Esophagus muscularis mucosa (tissue), 4 donors: Measurements from ENCODE around the gene LRRC56. TPM values are rescaled to one million over a fixed set of nuclear protein-coding genes. Genes with fewer than 3 reads are reported as not detected.

Experiments used
- DNase-seq: peaks from one replicate; pipeline ENCODE4 v3.0.0-alpha.2; 2017; ENCODE audit errors: extremely low spot score
- H3K27ac ChIP-seq, 4 donors: fragments of 200-600 bp; sonication (generic); replicated peaks in 1 of 4; 1 replicate in 3 of 4; 2 replicates in 1 of 4; pipeline ENCODE4 v1.5.1; 2016 to 2019; ENCODE audit warnings: mild to moderate bottlenecking in 1 of 4
- H3K27me3 ChIP-seq, 4 donors: fragments of 200-600 bp; sonication (generic); one replicate each; pipeline versions ENCODE4 v1.5.1 to v1.6.0; 2016 to 2019
- H3K36me3 ChIP-seq, 4 donors: fragments of 200-600 bp; sonication (generic); one replicate each; pipeline ENCODE4 v1.5.1; 2016 to 2019
- H3K4me1 ChIP-seq, 4 donors: fragments of 200-600 bp; sonication (generic); one replicate each; pipeline ENCODE4 v1.5.1; 2016 to 2019
- H3K4me3 ChIP-seq, 4 donors: fragments of 200-600 bp; sonication (generic); 1 replicate in 2 of 4; 2 replicates in 2 of 4; pipeline ENCODE4 v1.5.1; 2016 to 2019; ENCODE audit warnings: mild to moderate bottlenecking in 4 of 4, moderate library complexity in 1 of 4
- H3K9me3 ChIP-seq, 4 donors: fragments of 200-600 bp; sonication (generic); 1 replicate in 3 of 4; 2 replicates in 1 of 4; pipeline ENCODE4 v1.5.1; 2016 to 2019
- CTCF ChIP-seq, 3 experiments: fragments of 200-600 bp in 2 of 3; fragments of 450-650 bp in 1 of 3; sonication (generic) in 2 of 3; IDR thresholded peaks; one replicate each; pipeline ENCODE4 v1.5.1; 2017 to 2019; ENCODE audit warnings: antibody characterized with exemption in 3 of 3, mild to moderate bottlenecking in 2 of 3, moderate library complexity in 1 of 3
- EP300 ChIP-seq: sonication (generic); formaldehyde crosslinking; IDR thresholded peaks from one replicate; pipeline ENCODE4 v1.6.1; 2017; ENCODE audit warnings: antibody characterized with exemption
- POLR2A ChIP-seq: fragments of 450-650 bp; IDR thresholded peaks from one replicate; pipeline ENCODE4 v1.6.1; 2017; ENCODE audit warnings: antibody characterized with exemption, moderate library complexity, mild to moderate bottlenecking, low read depth
- POLR2AphosphoS5 ChIP-seq, 2 donors: sonication (generic); formaldehyde crosslinking; IDR thresholded peaks; one replicate each; pipeline ENCODE4 v1.6.1; 2017; ENCODE audit warnings: antibody characterized with exemption in 2 of 2
- WGBS: methylation state at CpG from one replicate; pipeline ENCODE4 v1.1.5; 2018; 5-methylcytosine and 5-hydroxymethylcytosine counted together
- intact Hi-C: fragments of 100-400 bp; cut with DNase I; formaldehyde crosslinking; loops from one replicate; pipeline ENCODE4 v1.15.1; 2023
- total RNA-seq, 4 donors: library from RNA; depleted of rRNA; stranded (reverse); fragments of >200 nt; gene quantifications; one replicate each; pipeline versions ENCODE4 v1.1.0 to v1.2.1, GENCODE V29; 2016

The LRRC56 gene
- total RNA-seq, 4 donors from 2014 or later, result 0.19 to 0.33 TPM; not detected in 2

- peaks cover 0 to 19% (median 13%) of the 10 kb centered on the region in 4 donors for H3K36me3 ChIP-seq
- 15% methylated on average over 32 of the region's 74 CpGs for WGBS
- intact Hi-C loops, result loop anchor here (5.0 kb wide), 1 partner anchor 66 kb away; the partner anchor contains the start of gene PTDSS2
These were observed 18.7 kb upstream of the LRRC56 start for GRCh38 chr11:518463-519202.

GRCh38 chr11:520428-521176 is 16.7 kb upstream of the LRRC56 start:
- TF ChIP-seq POLR2A (no peak), CTCF (IDR thresholded peaks at IDR 0.05) (no peak), POLR2AphosphoS5 (IDR thresholded peaks at IDR 0.05) (no peak), EP300 (no peak)
- 94% methylated on average over 39 of the region's 39 CpGs for WGBS
- Histone ChIP-seq H3K9me3 (peaks cover 0 to 7% (median 0%) of the 10 kb centered on the region in 4 donors), H3K27me3 (no peaks in the 10 kb centered on the region), H3K36me3 (no peaks in the 10 kb centered on the region), H3K27ac (no peak overlapping the region), H3K4me1 (peaks cover 5 to 13% (median 9%) of the 10 kb centered on the region in 4 donors), H3K4me3 (no peak overlapping the region)
- DNase-seq, result no peak
- intact Hi-C loops, result no loop called here

More at GRCh38 chr11:518463-519202, 18.7 kb upstream of the LRRC56 start:
- peak overlapping the region; percentile 79 to 91 (median 88) for H3K27ac ChIP-seq
- peak; percentile 96 for DNase-seq
- H3K9me3 ChIP-seq, result peaks cover 0 to 7% (median 0%) of the 10 kb centered on the region in 4 donors
- peak overlapping the region; percentile 23 to 53 (median 38) for H3K4me3 ChIP-seq
- no peaks in the 10 kb centered on the region for H3K27me3 ChIP-seq
- peaks cover 5 to 13% (median 9%) of the 10 kb centered on the region in 4 donors for H3K4me1 ChIP-seq
- TF ChIP-seq EP300 (no peak), CTCF (IDR thresholded peaks at IDR 0.05) (peak in 2 of 3 experiments; percentile 100), POLR2AphosphoS5 (IDR thresholded peaks at IDR 0.05) (peak; percentile 73 to 76), POLR2A (no peak)

GRCh38 chr11:521177-521688 is 16.1 kb upstream of the LRRC56 start:
- TF ChIP-seq POLR2A (no peak), POLR2AphosphoS5 (IDR thresholded peaks at IDR 0.05) (no peak), CTCF (IDR thresholded peaks at IDR 0.05) (no peak), EP300 (no peak)
- Histone ChIP-seq H3K9me3 (peaks cover 0 to 6% (median 0%) of the 10 kb centered on the region in 4 donors), H3K27ac (no peak overlapping the region), H3K36me3 (no peaks in the 10 kb centered on the region), H3K27me3 (no peaks in the 10 kb centered on the region), H3K4me1 (peaks cover 5 to 13% (median 9%) of the 10 kb centered on the region in 4 donors), H3K4me3 (no peak overlapping the region)
- WGBS, result 90% methylated on average over 10 of the region's 10 CpGs
- no peak for DNase-seq
- intact Hi-C loops, result no loop called here

- intact Hi-C loops, result no loop called here
- WGBS, result 87% methylated on average over 17 of the region's 17 CpGs
- Histone ChIP-seq H3K4me3 (no peak overlapping the region), H3K4me1 (no peaks in the 10 kb centered on the region), H3K36me3 (peaks cover 0 to 8% (median 4%) of the 10 kb centered on the region in 4 donors), H3K27me3 (no peaks in the 10 kb centered on the region), H3K9me3 (no peaks in the 10 kb centered on the region), H3K27ac (no peak overlapping the region)
- no peak for DNase-seq
- TF ChIP-seq EP300 (no peak), CTCF (IDR thresholded peaks at IDR 0.05) (no peak), POLR2A (no peak), POLR2AphosphoS5 (IDR thresholded peaks at IDR 0.05) (no peak)
These were observed 11.1 kb upstream of the LRRC56 start for GRCh38 chr11:526192-526591.
